CMK (cell line): ENCODE data around the gene ANGPTL8.
A peak's percentile ranks its signal among the peaks of the same experiment; 100 is the strongest.

Experiments used
- DNase-seq: peaks from one replicate; pipeline ENCODE4 v3.0.0-alpha.2; 2010; ENCODE audit warnings: low read depth

Gene ANGPTL8

DNA sequence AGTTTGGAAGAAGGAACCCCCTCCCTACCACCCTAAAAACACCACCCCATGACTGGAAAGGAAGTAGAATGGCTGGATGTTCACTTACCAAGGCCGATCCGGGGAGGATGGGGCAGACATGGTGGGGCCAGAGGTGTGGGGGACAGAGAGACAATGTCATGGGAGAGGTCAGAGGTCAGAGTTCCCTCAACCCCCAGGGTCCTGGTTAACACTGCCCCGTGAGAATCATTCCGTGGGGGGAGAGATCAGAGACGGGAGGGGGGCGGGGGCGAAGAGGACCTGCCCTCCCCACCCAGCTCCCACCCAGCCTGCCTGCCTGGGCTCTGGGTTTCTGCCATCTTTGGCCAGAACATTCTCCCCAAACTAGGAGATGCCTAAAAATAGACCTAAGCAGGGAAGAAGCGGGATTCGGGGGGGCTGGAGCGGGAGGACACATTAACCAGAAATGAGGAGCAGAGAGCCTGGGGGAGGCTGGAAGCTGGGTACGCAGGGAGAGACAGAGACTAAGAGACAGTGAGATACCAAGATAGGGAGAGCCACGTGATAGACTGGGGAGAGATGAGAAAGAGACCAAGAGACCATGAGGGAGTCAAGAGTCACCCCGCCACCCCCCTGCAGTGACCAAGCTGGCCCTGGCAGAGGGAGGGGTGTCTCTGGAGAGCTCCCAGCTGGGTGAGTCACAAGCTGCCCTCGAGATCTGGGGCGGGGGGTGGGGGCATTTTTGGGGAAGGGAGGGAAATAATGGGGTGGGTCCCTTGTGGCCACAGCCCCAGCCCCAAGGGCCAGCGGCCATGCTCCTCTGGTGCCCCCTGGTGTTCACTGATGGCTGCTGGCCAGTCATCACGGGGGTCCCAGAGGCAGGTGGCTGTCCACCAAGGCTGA is 36.0 kb upstream of the ANGPTL8 start:
- no peak for DNase-seq

DNA sequence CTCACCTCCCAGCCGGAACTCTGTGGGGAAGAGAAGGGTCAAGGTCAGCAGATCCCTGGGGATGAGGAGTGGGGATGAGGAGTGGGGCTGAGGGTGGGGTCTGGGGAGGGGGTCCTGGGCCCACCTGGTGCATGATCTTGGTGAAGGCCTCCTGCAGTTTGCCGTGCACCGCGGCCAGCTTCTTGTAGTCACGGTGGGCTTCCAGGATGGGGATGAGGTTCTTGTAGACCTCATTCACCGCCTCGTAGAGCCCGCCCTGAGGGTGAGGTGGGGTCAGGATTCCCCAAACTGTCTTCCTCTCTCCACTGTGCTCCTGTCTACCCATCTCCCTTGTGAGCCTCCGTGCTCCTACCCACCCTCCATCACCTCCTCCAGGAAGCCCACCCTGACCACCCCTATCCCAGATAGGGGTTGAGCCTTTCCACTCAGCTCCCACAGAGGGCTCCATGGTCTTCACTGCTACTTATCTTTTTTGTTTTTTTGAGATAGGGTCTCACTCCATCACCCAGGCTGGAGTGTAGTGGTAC is 35.3 kb upstream of the ANGPTL8 start:
- no peak for DNase-seq

DNA sequence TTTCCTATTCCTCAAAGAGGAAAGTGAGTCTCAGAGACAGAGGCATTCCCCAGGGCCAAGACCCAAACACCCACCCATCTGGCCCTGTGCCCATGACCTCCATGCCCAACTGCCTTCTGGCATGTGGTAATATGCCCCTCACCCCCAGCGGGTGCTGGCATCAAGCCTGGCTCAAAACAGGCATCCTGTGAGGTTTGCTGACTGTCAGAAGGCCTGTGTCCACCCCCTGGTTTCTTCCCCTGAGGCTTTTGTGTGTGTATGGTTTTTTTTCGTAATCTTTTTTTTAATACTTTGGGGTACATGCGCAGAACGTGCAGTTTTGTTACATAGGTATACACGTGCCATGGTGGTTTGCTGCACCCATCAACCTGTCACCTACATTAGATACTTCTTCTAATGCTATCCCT is 34.5 kb upstream of the ANGPTL8 start:
- DNase-seq: no peak

DNA sequence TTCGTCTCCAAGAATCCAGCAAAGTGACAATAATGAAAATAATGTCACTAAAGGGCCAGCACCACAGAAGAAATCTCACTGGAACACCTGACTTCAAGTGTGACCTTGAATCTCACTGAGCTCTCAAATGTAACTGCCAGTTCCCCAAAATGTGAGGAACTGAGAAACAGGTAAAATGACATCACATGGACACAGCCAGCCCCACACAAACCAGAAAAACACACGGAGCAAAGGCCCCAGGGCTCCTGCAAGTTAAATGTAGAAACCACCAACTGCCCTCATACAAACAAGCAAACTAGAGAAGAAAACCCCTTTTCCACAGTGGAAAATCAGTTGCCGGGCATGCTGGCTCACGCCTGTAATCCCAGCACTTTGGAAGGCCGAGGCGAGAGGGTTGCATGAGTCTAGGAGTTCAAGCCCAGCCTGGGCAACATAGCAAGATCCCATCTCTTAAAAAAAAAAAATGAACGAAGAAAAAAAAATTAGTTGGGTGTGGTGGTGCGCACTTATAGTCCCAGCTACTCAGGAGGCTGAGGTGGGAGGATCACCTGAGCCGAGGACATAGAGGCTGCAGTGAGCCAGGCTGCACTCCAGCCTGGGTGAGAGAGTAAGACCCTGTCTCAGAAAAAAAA is 33.4 kb upstream of the ANGPTL8 start:
- no peak for DNase-seq

DNA sequence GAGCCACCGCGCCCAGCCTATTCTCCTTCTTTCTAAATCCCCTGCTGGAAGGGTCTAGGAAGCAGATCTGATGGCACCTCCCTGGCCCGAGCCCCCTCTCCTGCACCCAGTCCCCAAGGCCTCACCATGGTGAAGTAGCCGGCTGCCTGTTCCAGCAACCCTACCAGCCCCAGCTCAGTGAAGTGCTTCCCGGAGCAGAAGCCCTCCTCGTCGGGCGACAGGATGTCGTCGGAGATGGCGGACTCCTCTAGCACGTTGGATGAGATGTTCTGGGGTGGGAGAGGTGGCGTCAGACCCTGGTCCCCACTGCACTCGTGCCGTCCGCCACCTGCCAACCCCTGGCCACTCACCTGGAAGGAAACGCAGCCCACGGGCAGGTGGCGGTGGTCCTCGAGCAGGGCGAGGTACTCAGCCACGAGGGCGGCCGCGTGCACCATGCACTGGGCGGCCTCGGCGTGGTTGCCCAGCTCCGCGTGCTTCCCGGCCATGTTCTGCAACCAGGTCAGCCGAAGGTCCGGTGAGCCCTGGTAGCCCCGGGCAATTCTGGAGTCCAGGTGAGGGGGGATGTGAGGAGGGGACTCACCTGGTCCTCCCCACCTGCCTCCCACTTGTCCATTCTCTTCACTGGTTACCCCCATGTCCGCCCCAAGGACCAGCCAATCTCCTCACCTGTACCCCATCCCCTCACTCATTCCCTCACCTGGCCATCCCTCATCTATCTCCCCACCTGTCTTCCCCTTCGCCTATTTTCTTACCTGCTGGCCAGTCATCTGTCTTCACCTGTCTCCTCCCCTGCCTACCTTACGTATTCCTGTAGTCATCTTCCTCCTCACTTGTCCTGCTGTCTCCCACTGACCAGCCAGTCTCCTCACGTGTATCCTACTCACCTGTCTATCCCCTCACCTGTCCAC is 30.6 kb upstream of the ANGPTL8 start:
- no peak for DNase-seq

DNA sequence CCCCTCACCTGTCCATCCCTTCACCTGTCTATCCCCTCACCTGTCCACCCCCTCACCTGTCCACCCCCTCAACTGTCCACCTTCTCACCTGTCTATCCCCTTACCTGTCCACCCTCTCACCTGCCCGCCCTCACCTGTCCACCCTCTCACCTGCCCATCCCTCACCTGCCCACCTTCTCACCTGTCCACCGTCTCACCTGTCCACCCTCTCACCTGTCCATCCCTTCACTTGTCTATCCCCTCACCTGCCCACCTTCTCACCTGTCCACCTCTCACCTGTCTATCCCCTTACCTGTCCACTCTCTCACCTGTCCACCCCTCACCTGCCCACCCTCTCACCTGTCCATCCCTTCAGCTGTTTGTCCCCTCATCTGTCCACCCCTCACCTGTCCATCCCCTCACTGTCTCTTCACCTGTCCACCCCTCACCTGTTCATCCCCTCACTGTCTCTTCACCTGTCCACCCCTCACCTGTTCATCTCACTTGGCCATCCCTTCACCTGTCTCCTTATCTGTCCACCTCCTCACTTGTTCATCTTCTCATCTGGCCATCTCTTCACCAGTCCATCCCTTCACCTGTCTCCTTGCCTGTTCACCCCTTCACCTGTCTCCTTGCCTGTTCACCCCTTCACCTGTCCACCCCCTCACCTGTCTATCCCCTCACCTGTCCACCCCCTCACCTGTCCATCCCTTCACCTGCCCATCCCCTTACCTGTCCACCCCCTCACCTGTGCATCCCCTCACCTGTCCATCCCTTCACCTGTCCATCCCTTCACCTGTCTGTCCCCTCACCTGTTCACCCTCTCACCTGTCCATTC is 29.4 kb upstream of the ANGPTL8 start:
- DNase-seq: no peak

DNA sequence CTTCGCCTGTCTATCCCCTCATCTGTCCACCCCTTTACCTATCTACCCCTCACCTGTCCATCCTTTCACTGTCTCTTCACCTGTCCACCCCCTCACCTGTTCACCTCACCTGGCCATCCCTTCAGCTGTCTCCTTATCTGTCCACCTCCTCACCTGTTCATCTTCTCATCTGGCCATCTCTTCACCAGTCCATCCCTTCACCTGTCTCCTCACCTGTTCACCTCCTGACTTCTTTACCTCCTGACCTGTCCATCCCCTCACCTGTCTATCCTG is 28.8 kb upstream of the ANGPTL8 start:
- no peak for DNase-seq

DNA sequence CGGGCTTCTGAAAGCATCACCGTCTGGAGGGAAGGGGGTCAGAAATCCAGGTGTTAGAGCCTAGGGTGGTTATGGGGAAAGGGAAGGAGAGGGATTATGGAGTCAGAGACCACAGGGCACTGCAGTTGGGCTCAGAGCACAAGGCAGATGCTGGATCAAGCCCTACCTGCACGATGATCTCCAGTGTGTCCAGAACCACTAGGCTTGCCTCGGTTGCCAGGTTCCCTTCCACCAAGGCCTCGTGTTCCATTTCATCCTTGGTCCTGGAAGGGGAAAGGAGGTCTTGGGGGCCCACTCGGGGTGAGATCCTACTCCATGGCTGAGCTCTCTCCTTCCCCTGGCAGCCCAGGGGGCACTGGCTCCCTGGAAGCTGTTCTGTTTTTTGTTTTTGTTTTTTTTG is 25.0 kb upstream of the ANGPTL8 start:
- no peak for DNase-seq

DNA sequence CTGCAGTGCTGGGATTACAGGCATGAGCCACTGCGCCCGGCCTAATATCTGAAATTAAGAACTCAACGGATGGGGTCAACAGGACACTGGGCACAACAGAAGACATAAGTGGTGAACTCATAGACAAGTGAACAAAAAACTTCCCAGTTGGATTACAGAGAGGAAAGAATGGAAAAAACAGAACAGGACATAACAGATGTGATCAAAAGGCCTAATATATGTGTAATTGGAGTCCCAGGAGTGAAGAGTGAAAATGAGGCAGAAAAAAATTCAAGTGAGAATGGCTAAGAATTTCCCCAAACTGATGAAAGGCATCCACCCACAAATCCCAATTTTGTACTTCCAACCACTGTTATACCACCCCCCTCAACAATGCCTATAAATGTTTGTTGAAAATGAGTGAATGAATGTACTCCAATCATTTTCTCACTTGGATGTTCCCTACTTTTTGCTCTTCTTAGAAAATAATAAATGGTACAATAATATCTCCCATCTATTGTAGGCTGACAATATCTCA is 18.3 kb upstream of the ANGPTL8 start:
- no peak for DNase-seq

DNA sequence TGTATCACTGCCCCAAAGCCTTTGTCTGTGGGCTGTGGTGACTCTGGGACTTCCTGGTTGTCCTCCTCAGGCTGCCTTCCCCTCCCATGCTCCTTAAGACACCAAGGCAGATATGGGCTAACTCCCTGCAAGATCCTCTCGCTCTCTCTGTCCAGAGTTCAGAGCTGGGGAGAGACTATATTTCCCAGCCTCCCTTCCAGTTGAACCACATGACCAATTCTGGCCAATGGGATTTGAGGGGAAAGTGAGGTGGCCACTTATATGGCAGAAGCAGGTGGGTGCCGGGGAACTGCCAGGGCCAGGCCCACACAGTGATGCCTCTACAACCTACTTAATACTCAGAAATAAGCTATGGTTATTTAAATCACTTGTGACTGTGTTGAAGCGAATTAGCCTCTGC is 16.2 kb upstream of the ANGPTL8 start:
- DNase-seq: peak; percentile 62

DNA sequence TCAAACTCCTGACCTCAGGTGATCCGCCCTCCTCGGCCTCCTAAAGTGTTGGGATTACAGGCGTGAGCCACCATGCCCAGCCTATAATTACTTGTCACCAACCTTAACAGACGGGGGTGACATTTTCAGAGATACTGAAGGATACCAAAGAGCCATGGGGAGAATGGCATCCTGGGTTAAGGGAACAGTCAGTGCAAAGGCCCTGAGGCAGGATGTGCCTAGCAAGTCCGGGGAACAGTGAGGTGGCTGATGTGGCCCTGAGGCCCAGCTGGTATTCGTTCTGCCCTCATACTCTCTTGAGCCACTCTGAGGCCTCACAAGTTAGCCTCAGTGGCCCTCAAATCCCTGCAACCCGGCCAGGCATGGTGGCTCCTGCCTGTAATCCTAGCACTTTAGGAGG is 15.0 kb upstream of the ANGPTL8 start:
- no peak for DNase-seq

DNA sequence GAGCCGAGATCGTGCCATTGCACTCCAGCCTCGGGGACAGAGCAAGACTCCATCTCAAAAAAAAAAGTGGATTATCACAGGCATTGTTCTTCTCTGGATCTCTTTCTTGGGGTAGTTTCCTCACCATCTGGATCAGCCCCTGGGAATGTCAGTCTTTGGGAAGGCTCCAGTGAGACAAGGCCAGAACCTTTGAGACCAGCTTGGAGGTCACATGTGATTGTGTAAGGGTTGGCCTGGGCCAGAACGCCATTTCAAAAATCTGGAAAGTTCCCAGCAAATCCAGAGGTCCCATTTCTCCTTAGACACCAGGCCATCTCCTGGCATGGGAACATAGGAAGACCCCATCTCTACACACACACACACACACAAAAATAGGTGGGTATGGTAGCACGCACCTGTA is 14.2 kb upstream of the ANGPTL8 start:
- no peak for DNase-seq

DNA sequence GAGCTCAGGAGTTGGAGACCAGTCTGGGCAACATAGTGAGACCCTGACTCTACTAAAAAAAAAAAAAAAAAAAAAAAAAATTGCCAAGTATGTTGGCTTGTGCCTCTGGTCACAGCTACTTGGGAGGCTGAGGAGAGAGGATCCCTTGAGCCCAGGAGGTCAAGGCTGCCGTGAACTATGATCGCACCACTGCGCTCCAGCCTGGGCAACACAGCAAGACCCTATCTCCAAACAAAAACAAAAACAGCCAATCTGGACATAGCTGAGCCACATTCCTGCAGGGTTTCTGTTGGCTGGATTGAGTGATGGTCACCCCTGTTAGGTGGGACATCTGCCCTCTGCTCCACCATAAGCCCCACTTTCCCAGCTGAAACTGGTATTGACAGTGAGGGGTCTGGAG is 13.6 kb upstream of the ANGPTL8 start:
- DNase-seq: no peak

DNA sequence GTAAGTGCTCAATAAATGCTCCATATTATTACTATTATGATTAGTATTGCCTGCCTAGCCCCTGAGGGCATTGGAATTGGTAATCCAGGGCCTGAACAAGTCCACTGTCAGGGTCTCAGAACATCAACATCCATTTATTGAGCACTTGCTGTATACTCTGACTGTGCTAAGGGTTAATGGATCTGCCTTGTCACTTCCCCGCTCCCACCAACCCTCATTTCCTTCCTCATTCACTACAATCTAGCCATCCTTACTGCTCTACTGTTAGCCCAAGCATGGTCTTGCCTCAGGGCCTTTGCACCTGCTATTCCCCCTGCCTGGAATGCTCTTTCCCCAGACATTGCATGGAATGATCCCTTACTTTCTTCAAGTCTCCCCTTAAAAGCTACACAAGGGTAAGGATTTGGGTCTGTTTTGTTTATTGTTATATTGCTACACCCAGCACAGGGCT is 12.7 kb upstream of the ANGPTL8 start:
- DNase-seq: no peak

DNA sequence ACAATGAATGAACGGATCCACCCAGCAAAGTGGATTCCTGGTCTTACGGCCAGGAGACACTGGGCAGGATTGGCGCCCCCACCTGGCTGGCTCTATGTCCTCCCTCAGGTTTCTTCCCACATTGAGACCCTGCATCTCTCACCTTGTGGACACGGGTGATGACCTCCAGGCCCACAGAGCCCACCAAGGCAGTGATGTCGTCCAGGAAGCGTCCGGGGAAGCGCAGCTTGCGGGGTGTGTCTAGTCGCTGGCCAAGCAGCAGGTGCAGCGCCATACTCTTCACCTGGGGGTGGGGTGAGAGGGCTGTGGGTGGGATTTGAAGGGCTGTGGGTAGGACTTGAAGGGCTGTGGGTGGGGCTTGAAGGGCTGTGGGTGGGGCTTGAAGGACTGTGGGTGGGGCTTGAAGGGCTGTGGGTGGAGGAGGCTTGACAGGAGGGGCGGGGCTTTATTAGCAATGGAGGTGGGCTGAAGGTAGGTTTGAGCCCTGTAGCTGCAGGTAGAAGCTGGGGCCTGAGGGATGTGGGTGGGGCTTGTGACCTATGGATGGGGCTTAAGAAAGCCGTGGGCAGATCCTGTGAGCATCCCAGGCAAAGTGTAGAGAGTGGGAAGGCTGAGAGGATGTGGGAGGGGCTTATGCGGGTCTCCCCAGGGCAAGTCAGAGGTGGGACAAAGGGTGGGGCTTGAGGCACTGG is 12.1 kb upstream of the ANGPTL8 start:
- no peak for DNase-seq

DNA sequence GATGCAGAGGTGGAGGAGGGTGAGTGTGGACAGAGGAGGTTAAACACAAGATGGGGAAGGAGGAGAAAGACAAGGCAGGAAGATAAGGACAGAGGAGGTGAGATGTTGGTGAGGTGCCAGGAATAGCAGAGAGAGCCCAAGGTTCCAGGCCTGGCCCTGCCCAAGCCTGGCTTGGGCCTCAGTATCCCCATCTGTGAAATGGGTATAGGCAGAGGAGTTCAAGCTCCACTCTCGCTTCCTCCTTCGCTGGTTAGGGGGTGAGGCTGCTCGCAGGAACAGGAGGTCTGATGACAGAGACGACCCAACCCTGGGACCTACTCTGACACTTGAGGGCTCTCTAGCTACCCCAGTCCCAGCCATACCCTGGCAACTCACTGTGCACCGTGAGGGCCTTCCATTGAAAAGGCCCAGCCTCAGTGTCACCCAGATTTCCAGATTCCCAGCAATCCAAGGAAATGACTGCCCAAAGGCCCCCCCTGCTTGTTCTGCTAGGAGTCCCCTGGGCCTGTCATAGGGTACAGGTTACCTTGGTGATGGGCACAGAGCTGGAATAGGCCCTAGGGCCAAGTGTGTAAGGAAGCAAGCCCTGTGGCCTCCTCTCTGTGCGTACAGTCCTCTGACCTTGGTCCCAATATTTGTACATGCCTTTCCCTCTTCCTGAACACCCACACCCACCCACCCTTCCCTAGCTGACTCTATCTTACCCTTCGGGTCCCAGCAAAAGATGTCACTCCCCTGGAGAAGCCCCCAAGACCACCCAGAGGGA is 8.6 kb upstream of the ANGPTL8 start:
- no peak for DNase-seq

DNA sequence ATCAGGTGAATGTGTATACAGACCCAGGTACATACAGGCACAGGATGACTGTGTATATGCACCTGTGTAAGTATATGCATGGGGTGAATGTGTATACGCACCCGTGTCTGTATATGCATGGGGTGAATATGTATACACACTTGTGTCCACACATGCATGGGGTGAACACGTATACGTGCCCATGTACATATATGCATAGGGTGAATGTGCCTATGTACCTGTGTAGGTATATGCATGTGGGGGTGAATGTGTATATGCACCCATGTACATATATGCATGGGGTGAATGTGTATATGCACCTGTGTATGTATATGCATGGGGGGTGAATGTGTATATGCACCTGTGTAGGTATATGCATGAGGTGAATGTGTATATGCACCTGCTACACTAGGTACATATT is 6.9 kb upstream of the ANGPTL8 start:
- no peak for DNase-seq

DNA sequence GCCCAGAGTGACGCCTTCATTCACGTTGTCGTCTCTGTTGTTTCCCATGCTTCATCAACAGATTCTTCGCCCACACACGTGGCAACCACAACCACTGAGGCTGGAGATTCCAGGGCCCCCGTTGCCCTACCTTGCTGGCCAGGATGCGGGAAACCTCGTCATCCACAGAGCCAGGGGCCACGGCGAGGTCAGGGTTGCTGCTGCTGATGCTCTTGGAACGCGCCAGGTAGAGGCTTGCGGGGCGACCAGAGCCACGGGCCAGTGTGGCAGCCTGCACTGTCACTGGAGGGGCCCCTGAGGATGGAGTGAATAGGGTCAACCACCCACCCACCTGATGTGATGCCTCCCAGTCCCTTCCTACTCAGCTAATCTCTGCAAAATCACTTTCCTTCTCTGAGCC is 6.3 kb upstream of the ANGPTL8 start:
- no peak for DNase-seq

DNA sequence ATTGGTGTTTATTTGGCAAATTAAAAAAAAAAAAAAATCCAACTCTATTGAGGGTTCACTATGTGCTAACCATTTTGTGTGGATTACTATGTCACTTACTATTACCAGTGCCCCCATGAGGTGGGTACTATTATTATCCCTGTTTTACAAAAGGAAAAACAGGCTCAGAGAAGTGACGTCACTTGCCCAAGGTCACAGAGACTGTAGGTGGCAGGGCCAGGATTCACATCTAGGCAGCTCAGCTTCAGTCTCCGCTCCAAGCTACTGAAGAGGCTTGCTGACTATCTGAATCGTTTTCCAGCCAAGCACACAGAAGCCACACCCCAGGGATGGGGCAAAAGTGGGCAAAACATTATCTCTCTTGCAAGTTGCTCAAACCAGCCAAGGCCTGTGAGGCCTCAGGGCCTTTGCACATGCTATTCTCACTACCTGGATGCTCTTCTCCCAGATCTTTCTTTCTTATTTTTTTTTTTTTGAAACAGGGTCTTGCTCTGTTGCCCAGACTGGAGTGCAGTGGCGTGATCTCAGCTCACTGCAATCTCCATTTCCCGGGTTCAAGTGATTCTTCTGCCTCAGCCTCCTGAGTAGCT is 4.8 kb upstream of the ANGPTL8 start:
- no peak for DNase-seq
